Measurements from ENCODE around the gene CISD3. TPM values are rescaled to one million over a fixed set of nuclear protein-coding genes. Genes with fewer than 3 reads are reported as not detected.
A peak's percentile ranks its signal among the peaks of the same experiment; 100 is the strongest.

CISD3 gene
- total and polyA plus RNA-seq, 2 of the 4 experiments (the other 2 are of a cell fraction) = 1.3 to 14.1 TPM

GRCh38 chr17:38693700-38694329, 36.3 kb upstream of the CISD3 start:
- H3K56ac ChIP-seq (ENCODE audit: extremely low read depth, insufficient read depth, low read length) = no peak overlapping the region
- H3K4me2 ChIP-seq (ENCODE audit: low read depth, low read length) = no peak overlapping the region
- H4K91ac ChIP-seq (ENCODE audit: insufficient read depth, low read depth, low read length) = peak overlapping the region; percentile 65; the same call in 1 of the 2 replicates
- 49% methylated on average over 8 of the region's 12 CpGs; no CpG with 5 or more reads in 1 of the 2 experiments for WGBS, 2 experiments (ENCODE audit: extremely low coverage in 2 of 2, insufficient read length in 1 of 2)
- peak overlapping the region; percentile 11; the same call in 1 of the 2 replicates for H3K18ac ChIP-seq (ENCODE audit: low read depth, low read length)
- ChIA-PET CTCF (no interaction called here), POLR2A (ENCODE audit: unreplicated experiment) (no interaction called here)
- intact Hi-C loops (cut with micrococcal nuclease) = no loop called here
- H4K5ac ChIP-seq (ENCODE audit: low read depth, low read length) = peak overlapping the region; percentile 79; the same call in 1 of the 2 replicates
- in situ Hi-C loops (cut with MboI; ENCODE audit: low sequenced_read_pairs) = no loop called here
- no peaks in the 10 kb centered on the region for H4K20me1 ChIP-seq (ENCODE audit: insufficient read depth, low read length)
- H3K23ac ChIP-seq (ENCODE audit: low read depth, low read length) = peak overlapping the region; percentile 36; the same call in 1 of the 2 replicates
- no peaks in the 10 kb centered on the region; the same call in 1 of the 2 replicates for H3K27me3 ChIP-seq (ENCODE audit: control insufficient read depth, insufficient read depth, low read length)
- dilution Hi-C loops (cut with HindIII; ENCODE audit: low sequenced_read_pairs, unreplicated experiment) = no loop called here
- H4K8ac ChIP-seq (ENCODE audit: low read depth in 2 of 2, low read length in 2 of 2) = peak overlapping the region; percentile 65 to 66
- no peak overlapping the region; the same call in 1 of the 2 replicates for H2BK20ac ChIP-seq (ENCODE audit: low read depth, low read length)
- H3K9ac ChIP-seq (ENCODE audit: low read depth, low read length) = 0 out of 2 replicates have a peak overlapping the region, but pooled peaks have one; percentile 9
- H3K36me3 ChIP-seq (ENCODE audit: control insufficient read depth, insufficient read depth, low read length) = no peaks in the 10 kb centered on the region
- no peak overlapping the region for H3K4me3 ChIP-seq (ENCODE audit: insufficient read depth, low read depth, low read length)
- H3K9me1 ChIP-seq (ENCODE audit: insufficient read depth, low read length) = peaks cover 5% of the 10 kb centered on the region; the same call in 1 of the 2 replicates
- H2AFZ ChIP-seq (replicated peaks; ENCODE audit: low read length, poor library complexity) = peak overlapping the region; percentile 82
- DNase-seq (peak; percentile 51), ATAC-seq (ENCODE audit: low read depth) (peak; percentile 80)
- peak overlapping the region; percentile 35; the same call in 1 of the 2 replicates for H2BK120ac ChIP-seq (ENCODE audit: low read depth, low read length)
- peak overlapping the region; percentile 59; the same call in 1 of the 2 replicates for H3K14ac ChIP-seq (replicated peaks; ENCODE audit: low read depth, low read length)
- peak overlapping the region; percentile 0 for H2AK9ac ChIP-seq (replicated peaks; ENCODE audit: low read depth, low read length, poor library complexity)
- H3K4ac ChIP-seq (ENCODE audit: low read depth, low read length) = peak overlapping the region; percentile 56; the same call in 1 of the 2 replicates
- no peak overlapping the region for H3K27ac ChIP-seq (ENCODE audit: insufficient read depth, low read length)
- no peak overlapping the region for H2BK5ac ChIP-seq (ENCODE audit: low read depth, low read length, poor library complexity, severe bottlenecking)
- TF ChIP-seq, protein P1, sequence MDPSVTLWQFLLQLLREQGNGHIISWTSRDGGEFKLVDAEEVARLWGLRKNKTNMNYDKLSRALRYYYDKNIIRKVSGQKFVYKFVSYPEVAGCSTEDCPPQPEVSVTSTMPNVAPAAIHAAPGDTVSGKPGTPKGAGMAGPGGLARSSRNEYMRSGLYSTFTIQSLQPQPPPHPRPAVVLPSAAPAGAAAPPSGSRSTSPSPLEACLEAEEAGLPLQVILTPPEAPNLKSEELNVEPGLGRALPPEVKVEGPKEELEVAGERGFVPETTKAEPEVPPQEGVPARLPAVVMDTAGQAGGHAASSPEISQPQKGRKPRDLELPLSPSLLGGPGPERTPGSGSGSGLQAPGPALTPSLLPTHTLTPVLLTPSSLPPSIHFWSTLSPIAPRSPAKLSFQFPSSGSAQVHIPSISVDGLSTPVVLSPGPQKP (IDR thresholded peaks at IDR 0.05; ENCODE audit: borderline replicate concordance, low read depth, low read length) = no peak
- TF ChIP-seq CTCF (conservative IDR thresholded peaks at IDR 0.05; ENCODE audit: low read depth, low read length) (no peak), CEBPB (IDR thresholded peaks at IDR 0.05; ENCODE audit: low read depth, low read length) (no peak), NFE2L2 (IDR thresholded peaks at IDR 0.05; ENCODE audit: low read depth, low read length) (no peak)
- H2BK15ac ChIP-seq (ENCODE audit: low read depth, low read length) = no peak overlapping the region
- no peak overlapping the region; the same call in 1 of the 2 replicates for H2AK5ac ChIP-seq (ENCODE audit: low read depth, low read length)
- no peaks in the 10 kb centered on the region for H3K79me1 ChIP-seq (ENCODE audit: low read depth in 1 of 2, low read length in 2 of 2)
- BruUV-seq (replicated peaks) = no TSS peak
- H3K4me1 ChIP-seq (ENCODE audit: control insufficient read depth, insufficient read depth, low read length) = peaks cover 7% of the 10 kb centered on the region; the same call in 1 of the 2 replicates
- no peaks in the 10 kb centered on the region for H3K9me3 ChIP-seq (ENCODE audit: control insufficient read depth, insufficient read depth, low read length)
